GM19395 (cell line): ENCODE results near the gene SYNE1.

Source experiments
- ATAC-seq: cut with Tn5 transposase; IDR thresholded peaks from one replicate; pipeline ENCODE4 v1.9.1; 2021; ENCODE audit warnings: mild to moderate bottlenecking, moderate library complexity; ENCODE audit not compliant: unreplicated experiment

SYNE1 gene

DNA sequence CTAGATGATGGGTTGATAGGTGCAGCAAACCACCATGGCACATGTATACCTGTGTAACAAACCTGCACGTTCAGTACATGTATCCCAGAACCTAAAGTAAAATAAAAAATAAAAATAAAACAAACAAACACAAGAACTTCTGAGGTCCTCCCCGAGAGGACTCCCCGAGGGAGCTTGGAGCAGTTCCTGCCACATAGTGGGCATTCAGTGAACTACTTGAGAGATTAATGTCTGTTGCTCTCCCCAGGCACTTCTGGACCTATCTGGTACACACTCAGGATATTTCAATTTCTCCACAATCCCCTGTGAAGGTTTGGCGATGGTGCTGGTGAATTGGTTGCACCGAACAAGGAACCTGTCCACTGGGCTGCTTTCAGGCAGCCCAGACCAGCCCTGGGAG lies 518.5 kb downstream of the SYNE1 start:
- ATAC-seq, result no peak

GRCh38 chr6:152118224-152118623 lies 518.9 kb downstream of the SYNE1 start:
- no peak for ATAC-seq

DNA sequence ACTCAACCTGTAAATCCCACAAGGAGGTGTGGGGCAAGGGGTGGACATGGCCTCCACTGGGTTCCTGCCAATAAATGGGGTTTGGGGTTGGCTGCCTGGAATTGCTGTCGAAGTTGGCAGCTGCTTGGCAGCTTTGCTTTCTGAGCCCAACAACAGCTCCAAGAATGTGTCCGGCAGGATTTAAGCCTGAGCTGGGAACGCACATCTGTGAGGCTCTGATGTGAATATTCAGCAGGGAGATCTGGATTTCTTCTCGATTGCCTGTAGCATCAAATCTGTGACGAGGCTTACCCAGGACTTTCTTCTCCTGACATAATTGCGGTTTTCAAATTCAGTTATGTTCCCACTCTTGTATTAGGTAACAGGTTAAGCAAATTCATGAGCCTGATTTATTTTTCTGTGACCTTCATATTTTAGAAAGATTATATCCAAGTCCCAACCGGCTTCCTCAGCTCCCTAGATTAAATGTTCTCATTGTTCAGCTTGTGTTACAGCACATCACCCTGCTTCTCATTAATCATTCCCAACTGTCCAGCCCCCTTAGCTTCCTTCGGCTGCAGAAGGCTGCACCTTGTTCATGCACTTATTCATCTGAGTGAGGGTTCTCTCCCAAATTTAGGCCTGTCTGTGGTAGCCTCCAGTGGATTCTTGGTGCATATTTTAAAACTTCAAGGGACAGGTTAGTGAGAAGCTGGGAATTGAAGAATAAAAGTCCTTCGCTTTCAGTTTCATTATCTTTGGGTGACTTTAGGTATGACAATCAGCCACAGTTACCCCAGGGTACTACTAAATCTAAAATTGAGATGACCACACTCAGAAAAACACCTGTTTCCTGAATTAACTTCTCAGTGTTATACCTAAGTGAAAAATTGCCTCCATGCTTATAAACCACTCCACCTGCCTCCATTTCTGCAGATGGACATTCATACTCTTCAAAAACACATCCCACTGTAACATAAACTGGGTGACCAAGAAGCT lies 519.7 kb downstream of the SYNE1 start:
- peak; percentile 83 for ATAC-seq

- ATAC-seq, result no peak
Measured at GRCh38 chr6:152112491-152113261, 524.5 kb downstream of the SYNE1 start.

- ATAC-seq, result no peak
Measured at GRCh38 chr6:152110886-152111820, 526.0 kb downstream of the SYNE1 start.

GRCh38 chr6:152107973-152108372 lies 529.2 kb downstream of the SYNE1 start:
- no peak for ATAC-seq

DNA sequence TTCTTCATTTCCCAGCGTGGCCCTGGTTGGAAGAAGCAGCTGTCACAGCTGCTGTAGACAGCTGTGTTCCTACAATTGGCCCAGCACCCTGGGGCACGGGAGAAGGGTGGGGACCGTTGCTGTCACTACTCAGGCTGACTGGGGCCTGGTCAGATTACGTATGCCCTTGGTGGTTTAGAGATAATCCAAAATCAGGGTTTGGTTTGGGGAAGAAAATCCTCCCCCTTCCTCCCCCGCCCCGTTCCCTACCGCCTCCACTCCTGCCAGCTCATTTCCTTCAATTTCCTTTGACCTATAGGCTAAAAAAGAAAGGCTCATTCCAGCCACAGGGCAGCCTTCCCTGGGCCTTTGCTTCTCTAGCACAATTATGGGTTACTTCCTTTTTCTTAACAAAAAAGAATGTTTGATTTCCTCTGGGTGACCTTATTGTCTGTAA lies 537.0 kb downstream of the SYNE1 start:
- ATAC-seq, result no peak

DNA sequence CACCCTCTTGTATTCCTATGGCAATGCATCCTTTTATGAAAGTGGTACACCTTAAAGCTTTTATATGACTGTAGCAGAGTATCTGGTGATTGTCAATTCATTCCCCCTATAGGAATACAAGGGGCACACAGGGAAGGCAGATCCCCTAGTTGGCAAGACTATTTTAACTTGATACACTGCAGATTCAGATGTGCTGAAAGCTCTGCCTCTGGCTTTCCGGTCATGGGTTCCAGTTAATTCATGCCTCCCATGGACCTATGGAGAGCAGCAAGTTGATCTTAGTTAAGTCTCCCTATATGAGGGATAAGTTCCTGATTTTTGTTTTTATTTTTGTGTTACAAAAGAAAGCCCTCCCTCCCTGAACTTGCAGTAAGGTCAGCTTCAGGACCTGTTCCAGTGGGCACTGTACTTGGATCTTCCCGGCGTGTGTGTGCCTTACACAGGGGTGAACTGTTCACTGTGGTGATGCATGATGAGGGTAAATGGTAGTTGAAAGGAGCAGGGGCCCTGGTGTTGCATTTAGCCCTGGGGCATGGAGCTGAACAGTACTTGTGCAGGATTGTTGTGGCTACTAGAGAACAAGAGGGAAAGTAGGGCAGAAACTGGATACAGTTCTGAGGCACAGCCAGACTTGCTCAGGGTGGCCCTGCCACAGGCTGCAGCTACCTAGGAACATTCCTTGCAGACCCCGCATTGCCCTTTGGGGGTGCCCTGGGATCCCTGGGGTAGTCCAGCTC lies 537.5 kb downstream of the SYNE1 start:
- ATAC-seq, result no peak

- no peak for ATAC-seq
Measured at GRCh38 chr6:152098683-152099082, 538.5 kb downstream of the SYNE1 start.

- no peak for ATAC-seq
Measured at GRCh38 chr6:152096863-152097496, 540.2 kb downstream of the SYNE1 start.

DNA sequence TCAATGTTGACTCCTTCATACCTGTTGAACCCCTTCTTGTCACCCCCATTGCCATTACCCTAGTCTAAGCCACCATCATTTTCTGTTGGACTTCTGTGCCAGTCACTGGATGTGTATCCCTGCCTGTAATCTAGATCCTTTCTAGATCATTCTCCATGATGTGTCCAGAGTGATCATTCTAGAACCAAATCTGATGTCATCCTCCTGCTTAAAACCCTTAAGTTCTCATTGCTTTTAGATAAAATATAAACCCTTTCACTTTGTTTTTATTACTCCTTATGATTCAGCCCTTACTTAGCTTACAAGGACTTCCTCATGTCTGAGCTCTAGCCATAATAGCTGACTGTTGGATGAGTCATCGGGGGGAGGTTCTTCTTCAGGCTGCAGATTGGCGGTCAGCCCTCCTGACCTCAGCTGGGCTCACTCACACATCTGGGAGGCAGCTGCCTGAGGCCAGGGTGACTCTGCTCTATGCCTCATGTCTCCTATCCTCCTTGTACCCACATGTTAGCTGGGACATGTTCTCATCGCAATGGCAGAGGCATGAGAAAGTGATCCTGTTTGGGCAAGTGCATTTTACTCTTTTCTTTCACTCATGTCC lies 542.1 kb downstream of the SYNE1 start:
- no peak for ATAC-seq

GRCh38 chr6:152094276-152094675 lies 542.9 kb downstream of the SYNE1 start:
- no peak for ATAC-seq

- ATAC-seq, result no peak
Measured at GRCh38 chr6:152093711-152094110, 543.5 kb downstream of the SYNE1 start.

DNA sequence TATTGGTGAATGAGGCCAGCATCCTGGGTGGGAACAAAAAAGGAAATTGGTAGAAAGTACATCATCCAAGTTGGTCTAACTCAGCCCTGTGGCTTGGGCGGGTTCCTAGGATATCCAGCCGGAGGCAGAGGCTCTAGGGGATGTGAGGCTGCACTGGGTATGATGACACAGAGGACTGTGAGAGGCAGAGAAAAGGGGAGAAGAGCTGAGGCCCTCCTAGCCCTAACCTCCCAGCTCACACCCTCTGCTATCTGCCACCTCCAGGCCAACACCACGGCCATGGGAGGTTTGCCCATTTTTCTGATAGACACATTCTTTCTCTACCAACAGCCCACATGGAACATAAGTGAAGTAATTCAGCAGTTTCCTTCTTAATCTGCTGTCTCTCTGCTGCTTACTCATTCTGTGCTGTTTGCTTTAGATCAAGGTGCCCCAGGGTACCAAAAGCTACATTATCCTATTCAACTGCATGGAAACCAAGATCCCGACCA lies 545.3 kb downstream of the SYNE1 start:
- ATAC-seq, result no peak

GRCh38 chr6:152091201-152091600 lies 546.0 kb downstream of the SYNE1 start:
- ATAC-seq, result no peak

- ATAC-seq, result no peak
Measured at GRCh38 chr6:152089992-152090391, 547.2 kb downstream of the SYNE1 start.

DNA sequence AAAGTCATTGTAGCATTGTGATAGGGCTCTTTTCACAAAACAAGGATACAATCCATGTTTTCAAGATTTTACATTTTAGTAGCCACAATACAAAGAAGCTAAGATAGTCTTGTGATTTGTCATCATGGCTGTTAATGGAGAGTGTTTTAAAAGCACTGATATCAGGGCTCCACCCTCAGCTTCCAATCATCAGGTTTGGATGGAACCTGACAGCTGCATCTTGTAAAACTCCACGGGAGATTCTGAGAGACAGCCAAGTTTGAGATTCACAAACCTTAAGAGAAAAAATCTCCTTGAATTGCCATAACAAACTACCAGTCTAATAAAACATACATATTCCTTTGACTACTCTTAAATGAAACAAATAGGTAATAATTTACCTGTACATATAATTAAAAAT lies 549.5 kb downstream of the SYNE1 start:
- ATAC-seq, result no peak

DNA sequence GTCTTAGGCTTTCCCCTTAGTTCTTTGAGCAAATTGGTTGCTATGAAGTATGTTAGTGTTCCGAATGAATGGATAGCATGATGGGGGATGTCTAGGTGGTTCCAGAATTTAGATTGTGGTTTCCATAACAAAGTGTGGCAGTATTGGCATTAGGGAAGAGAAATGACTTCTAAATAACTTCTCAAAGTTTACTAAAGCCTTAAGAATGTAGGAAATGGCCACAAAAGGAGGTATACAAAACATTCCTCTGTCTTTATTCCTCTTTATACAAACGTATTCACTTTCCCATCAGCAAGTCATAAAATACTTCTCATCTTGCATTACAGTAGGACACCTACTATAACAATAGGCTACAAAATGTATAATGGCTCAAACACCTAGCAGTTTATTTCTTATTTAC lies 550.1 kb downstream of the SYNE1 start:
- ATAC-seq, result no peak
